ENCODE results near the gene TPRX2. TPM values are rescaled to one million over a fixed set of nuclear protein-coding genes. Genes with fewer than 3 reads are reported as not detected.

Gene TPRX2
- total and polyA plus RNA-seq, 2 donors (not counting 1 experiment from before 2014, with no cell fraction given), result not detected

GRCh38 chr19:47848425-47848822, 10.6 kb upstream of the TPRX2 start:
- no peak for ATAC-seq (ENCODE audit: low read depth)
- POLR2A ChIA-PET, result no interaction called here
- TF ChIP-seq EZH2 (IDR thresholded peaks at IDR 0.05; ENCODE audit: borderline replicate concordance, insufficient read depth, low read depth, low read length, poor library complexity, severe bottlenecking) (no peak), CTCF (IDR thresholded peaks at IDR 0.05) (no peak)
- Histone ChIP-seq H3K4me1 (ENCODE audit: control insufficient read depth in 2 of 2, insufficient read depth in 2 of 2, low read length in 2 of 2) (no peaks in the 10 kb centered on the region), H3K4me3 (ENCODE audit: control extremely low read depth in 1 of 5, extremely low read depth in 1 of 5, insufficient read depth in 1 of 5, low read depth in 2 of 5, low read length in 4 of 5) (no peak overlapping the region), H2AFZ (ENCODE audit: insufficient read depth, low read depth, low read length, poor library complexity, severe bottlenecking) (no peak overlapping the region), H3K4me2 (replicated peaks; ENCODE audit: low read depth, low read length, poor library complexity, severe bottlenecking) (no peak overlapping the region), H3K79me2 (ENCODE audit: control insufficient read depth, insufficient read depth, low read length) (no peaks in the 10 kb centered on the region), H3K27me3 (replicated peaks in 1 of 4; ENCODE audit: control extremely low read depth in 1 of 4, control insufficient read depth in 3 of 4, insufficient read depth in 4 of 4, low read length in 3 of 4) (peaks cover 0 to 16% (median 4%) of the 10 kb centered on the region in 4 experiments), H3K9me3 (ENCODE audit: control extremely low read depth in 1 of 3, control insufficient read depth in 2 of 3, insufficient read depth in 1 of 3, low read length in 2 of 3) (peaks cover 0 to 16% (median 0%) of the 10 kb centered on the region in 3 donors), H3K27ac (ENCODE audit: low read length in 2 of 2) (no peak overlapping the region), H4K20me1 (ENCODE audit: control insufficient read depth, insufficient read depth, low read length, poor library complexity, severe bottlenecking) (no peaks in the 10 kb centered on the region), H3K36me3 (replicated peaks in 1 of 2; ENCODE audit: control extremely low read depth in 1 of 2, control insufficient read depth in 1 of 2, extremely low read depth in 1 of 2, insufficient read depth in 2 of 2, low read length in 1 of 2) (no peaks in the 10 kb centered on the region), H3K9ac (ENCODE audit: low read length) (no peak overlapping the region)
- H3K4me1 Mint-ChIP-seq, result peaks cover 3% of the 10 kb centered on the region
- CTCF ChIA-PET, result no interaction called here
- no peaks in the 10 kb centered on the region for H3K9me3 Mint-ChIP-seq (ENCODE audit: insufficient read depth)
- no peak overlapping the region for H3K4me3 Mint-ChIP-seq
- DNase-seq, result no peak
- peaks cover 38% of the 10 kb centered on the region for H3K27me3 Mint-ChIP-seq
- no peak overlapping the region for H3K27ac Mint-ChIP-seq
- 68% methylated on average over 8 of the region's 10 CpGs for WGBS (ENCODE audit: insufficient coverage)
- intact Hi-C loops (cut with micrococcal nuclease), result no loop called here

GRCh38 chr19:47848823-47849473, 10.1 kb upstream of the TPRX2 start:
- WGBS (ENCODE audit: insufficient coverage), result 14% methylated on average over 11 of the region's 22 CpGs
- no peak overlapping the region for H3K9ac ChIP-seq (ENCODE audit: low read length)
- no peak for TF ChIP-seq EZH2 (IDR thresholded peaks at IDR 0.05; ENCODE audit: borderline replicate concordance, insufficient read depth, low read depth, low read length, poor library complexity, severe bottlenecking)
- TF ChIP-seq CTCF (IDR thresholded peaks at IDR 0.05), result peak; percentile 25
- H3K79me2 ChIP-seq (ENCODE audit: control insufficient read depth, insufficient read depth, low read length), result no peaks in the 10 kb centered on the region
- intact Hi-C loops (cut with micrococcal nuclease), result no loop called here
- no peak overlapping the region for H3K27ac Mint-ChIP-seq
- H3K4me3 Mint-ChIP-seq, result no peak overlapping the region
- ATAC-seq (ENCODE audit: low read depth), result no peak
- H3K27me3 ChIP-seq (replicated peaks in 1 of 4; ENCODE audit: control extremely low read depth in 1 of 4, control insufficient read depth in 3 of 4, insufficient read depth in 4 of 4, low read length in 3 of 4), result peaks cover 0 to 20% (median 4%) of the 10 kb centered on the region in 4 experiments
- DNase-seq, result no peak
- H3K4me3 ChIP-seq (ENCODE audit: control extremely low read depth in 1 of 5, extremely low read depth in 1 of 5, insufficient read depth in 1 of 5, low read depth in 2 of 5, low read length in 4 of 5), result no peak overlapping the region
- no peak overlapping the region for H2AFZ ChIP-seq (ENCODE audit: insufficient read depth, low read depth, low read length, poor library complexity, severe bottlenecking)
- H3K9me3 ChIP-seq (ENCODE audit: control extremely low read depth in 1 of 3, control insufficient read depth in 2 of 3, insufficient read depth in 1 of 3, low read length in 2 of 3), result peaks cover 0 to 17% (median 0%) of the 10 kb centered on the region in 3 donors
- no peaks in the 10 kb centered on the region for H3K4me1 ChIP-seq (ENCODE audit: control insufficient read depth in 2 of 2, insufficient read depth in 2 of 2, low read length in 2 of 2)
- ChIA-PET POLR2A (no interaction called here), CTCF (no interaction called here)
- no peak overlapping the region for H3K4me2 ChIP-seq (replicated peaks; ENCODE audit: low read depth, low read length, poor library complexity, severe bottlenecking)
- H4K20me1 ChIP-seq (ENCODE audit: control insufficient read depth, insufficient read depth, low read length, poor library complexity, severe bottlenecking), result no peaks in the 10 kb centered on the region
- peaks cover 3% of the 10 kb centered on the region for H3K4me1 Mint-ChIP-seq
- no peak overlapping the region for H3K27ac ChIP-seq (ENCODE audit: low read length in 2 of 2)
- H3K27me3 Mint-ChIP-seq, result peaks cover 42% of the 10 kb centered on the region
- H3K9me3 Mint-ChIP-seq (ENCODE audit: insufficient read depth), result no peaks in the 10 kb centered on the region
- H3K36me3 ChIP-seq (replicated peaks in 1 of 2; ENCODE audit: control extremely low read depth in 1 of 2, control insufficient read depth in 1 of 2, extremely low read depth in 1 of 2, insufficient read depth in 2 of 2, low read length in 1 of 2), result no peaks in the 10 kb centered on the region
